ENCODE data around the gene TCEAL8. TPM values are rescaled to one million over a fixed set of nuclear protein-coding genes. Genes with fewer than 3 reads are reported as not detected.
"Not testable (repeated sequence)": the region's sequence is repeated elsewhere in the genome, so short reads cannot be mapped to it uniquely, and the experiment has no call there.

Gene TCEAL8
- total RNA-seq, 1 donor from 2014 or later, result 48.6 TPM

DNA sequence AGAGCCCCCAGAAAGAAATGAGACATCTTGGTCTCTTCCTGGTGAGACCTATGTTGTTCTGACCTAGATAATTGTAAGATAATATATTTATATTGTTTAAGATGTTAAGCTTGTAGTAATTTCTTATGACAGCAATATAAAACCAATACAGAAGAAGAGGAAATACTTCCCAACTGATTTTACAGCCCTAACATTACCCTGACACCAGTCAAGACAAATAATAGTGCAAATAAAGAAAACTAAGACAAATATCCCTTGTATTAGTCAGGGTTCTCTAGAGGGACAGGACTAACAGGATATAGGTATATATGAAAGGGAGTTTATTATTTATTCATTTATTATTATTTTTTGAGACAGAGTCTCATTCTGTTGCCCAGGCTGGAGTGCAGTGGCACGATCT lies 18.7 kb downstream of the TCEAL8 start:
- H3K27ac Mint-ChIP-seq (ENCODE audit: unreplicated experiment), result no peak overlapping the region
- no peak overlapping the region for H3K4me3 Mint-ChIP-seq (ENCODE audit: unreplicated experiment)
- H3K9me3 Mint-ChIP-seq (ENCODE audit: unreplicated experiment), result no peaks in the 10 kb centered on the region
- TF ChIP-seq, protein P1, sequence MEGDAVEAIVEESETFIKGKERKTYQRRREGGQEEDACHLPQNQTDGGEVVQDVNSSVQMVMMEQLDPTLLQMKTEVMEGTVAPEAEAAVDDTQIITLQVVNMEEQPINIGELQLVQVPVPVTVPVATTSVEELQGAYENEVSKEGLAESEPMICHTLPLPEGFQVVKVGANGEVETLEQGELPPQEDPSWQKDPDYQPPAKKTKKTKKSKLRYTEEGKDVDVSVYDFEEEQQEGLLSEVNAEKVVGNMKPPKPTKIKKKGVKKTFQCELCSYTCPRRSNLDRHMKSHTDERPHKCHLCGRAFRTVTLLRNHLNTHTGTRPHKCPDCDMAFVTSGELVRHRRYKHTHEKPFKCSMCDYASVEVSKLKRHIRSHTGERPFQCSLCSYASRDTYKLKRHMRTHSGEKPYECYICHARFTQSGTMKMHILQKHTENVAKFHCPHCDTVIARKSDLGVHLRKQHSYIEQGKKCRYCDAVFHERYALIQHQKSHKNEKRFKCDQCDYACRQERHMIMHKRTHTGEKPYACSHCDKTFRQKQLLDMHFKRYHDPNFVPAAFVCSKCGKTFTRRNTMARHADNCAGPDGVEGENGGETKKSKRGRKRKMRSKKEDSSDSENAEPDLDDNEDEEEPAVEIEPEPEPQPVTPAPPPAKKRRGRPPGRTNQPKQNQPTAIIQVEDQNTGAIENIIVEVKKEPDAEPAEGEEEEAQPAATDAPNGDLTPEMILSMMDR (IDR thresholded peaks at IDR 0.05; ENCODE audit: partially characterized antibody, unreplicated experiment), result no peak
- no peaks in the 10 kb centered on the region for H3K27me3 Mint-ChIP-seq (ENCODE audit: unreplicated experiment)
- no peaks in the 10 kb centered on the region for H3K36me3 Mint-ChIP-seq (ENCODE audit: unreplicated experiment)
- DNase-seq, result no peak
- no peaks in the 10 kb centered on the region for H3K4me1 Mint-ChIP-seq (ENCODE audit: low read depth, unreplicated experiment)

DNA sequence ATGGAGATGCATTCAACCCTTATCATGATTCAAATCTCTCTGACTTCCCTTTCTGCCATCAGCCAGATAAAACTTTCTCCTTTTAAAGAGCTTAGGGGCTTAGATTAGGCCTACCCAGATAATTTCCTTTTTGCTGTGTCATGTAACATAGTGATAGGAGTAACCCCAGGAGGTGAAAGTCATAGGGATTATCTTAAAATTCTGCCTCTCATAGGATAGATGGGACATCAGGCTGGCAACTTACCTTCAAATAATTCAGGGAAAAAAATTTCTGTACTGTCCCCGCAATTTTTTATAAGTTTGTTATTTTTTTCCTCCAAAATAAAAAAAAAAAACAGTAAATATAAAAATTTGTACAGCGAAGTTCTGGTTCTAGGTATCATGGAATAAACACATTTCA lies 19.3 kb downstream of the TCEAL8 start:
- not testable (repeated sequence) for H3K27me3 Mint-ChIP-seq (ENCODE audit: unreplicated experiment); DNase-seq; H3K27ac Mint-ChIP-seq (ENCODE audit: unreplicated experiment); H3K4me3 Mint-ChIP-seq (ENCODE audit: unreplicated experiment); H3K4me1 Mint-ChIP-seq (ENCODE audit: low read depth, unreplicated experiment); H3K9me3 Mint-ChIP-seq (ENCODE audit: unreplicated experiment); H3K36me3 Mint-ChIP-seq (ENCODE audit: unreplicated experiment)

DNA sequence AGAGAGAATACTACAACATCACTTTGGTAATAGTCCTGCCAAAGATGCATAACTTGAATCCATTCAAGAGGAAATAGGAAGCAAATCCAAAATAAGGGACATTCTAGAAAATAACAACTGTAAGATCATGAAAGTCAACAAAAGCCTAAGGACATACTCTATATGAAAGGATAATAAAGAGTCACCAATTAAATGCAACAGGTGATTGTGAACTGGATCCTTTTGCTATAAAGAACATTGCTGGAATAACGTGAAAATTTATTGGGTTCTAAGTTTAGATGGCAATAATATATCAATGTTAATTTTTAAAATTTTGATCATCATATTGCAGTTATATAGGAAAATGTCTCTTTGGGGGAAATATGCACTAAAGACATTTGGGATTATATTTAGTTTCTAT lies 20.1 kb downstream of the TCEAL8 start:
- Mint-ChIP-seq H3K4me3 (ENCODE audit: unreplicated experiment) (no peak overlapping the region), H3K27me3 (ENCODE audit: unreplicated experiment) (no peaks in the 10 kb centered on the region), H3K4me1 (ENCODE audit: low read depth, unreplicated experiment) (no peaks in the 10 kb centered on the region), H3K36me3 (ENCODE audit: unreplicated experiment) (no peaks in the 10 kb centered on the region), H3K27ac (ENCODE audit: unreplicated experiment) (no peak overlapping the region), H3K9me3 (ENCODE audit: unreplicated experiment) (no peaks in the 10 kb centered on the region)
- no peak for DNase-seq
- TF ChIP-seq, protein P1 (IDR thresholded peaks at IDR 0.05; ENCODE audit: partially characterized antibody, unreplicated experiment), result no peak

DNA sequence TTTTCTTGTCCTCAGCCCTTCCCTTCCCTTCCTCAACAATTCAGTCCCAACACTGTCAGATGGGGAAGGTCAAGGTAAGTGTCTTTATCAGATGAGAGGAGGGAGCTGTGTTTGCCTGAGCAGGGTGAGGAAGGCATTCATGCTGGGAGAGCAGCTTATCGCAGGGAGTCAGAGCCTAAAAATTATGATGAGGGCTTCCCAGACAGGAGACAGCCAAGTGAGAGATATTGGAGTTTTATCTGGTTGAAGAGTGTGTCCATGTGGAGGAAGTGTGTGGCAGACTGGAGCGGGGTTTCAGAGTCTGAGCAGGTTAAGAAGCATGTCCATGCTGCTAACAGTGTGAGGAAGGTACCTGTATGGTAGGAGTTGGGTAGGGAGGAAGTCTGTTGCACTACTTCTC lies 21.7 kb downstream of the TCEAL8 start:
- TF ChIP-seq, protein P1 (IDR thresholded peaks at IDR 0.05; ENCODE audit: partially characterized antibody, unreplicated experiment), result no peak
- Mint-ChIP-seq H3K36me3 (ENCODE audit: unreplicated experiment) (no peaks in the 10 kb centered on the region), H3K4me1 (ENCODE audit: low read depth, unreplicated experiment) (no peaks in the 10 kb centered on the region), H3K9me3 (ENCODE audit: unreplicated experiment) (no peaks in the 10 kb centered on the region), H3K4me3 (ENCODE audit: unreplicated experiment) (peak overlapping the region; percentile 9), H3K27me3 (ENCODE audit: unreplicated experiment) (no peaks in the 10 kb centered on the region), H3K27ac (ENCODE audit: unreplicated experiment) (no peak overlapping the region)
- no peak for DNase-seq

GRCh38 chrX:103225918-103226317 lies 29.0 kb downstream of the TCEAL8 start:
- DNase-seq; H3K36me3 Mint-ChIP-seq (ENCODE audit: unreplicated experiment); H3K4me3 Mint-ChIP-seq (ENCODE audit: unreplicated experiment); H3K27me3 Mint-ChIP-seq (ENCODE audit: unreplicated experiment); H3K27ac Mint-ChIP-seq (ENCODE audit: unreplicated experiment); H3K9me3 Mint-ChIP-seq (ENCODE audit: unreplicated experiment); H3K4me1 Mint-ChIP-seq (ENCODE audit: low read depth, unreplicated experiment): not testable (repeated sequence)

- peaks cover 3% of the 10 kb centered on the region for H3K9me3 Mint-ChIP-seq (ENCODE audit: unreplicated experiment)
- peak; percentile 62 for DNase-seq
- H3K27me3 Mint-ChIP-seq (ENCODE audit: unreplicated experiment), result no peaks in the 10 kb centered on the region
- H3K36me3 Mint-ChIP-seq (ENCODE audit: unreplicated experiment), result no peaks in the 10 kb centered on the region
- TF ChIP-seq, protein P1 (IDR thresholded peaks at IDR 0.05; ENCODE audit: partially characterized antibody, unreplicated experiment), result no peak
- H3K4me3 Mint-ChIP-seq (ENCODE audit: unreplicated experiment), result peak overlapping the region; percentile 70
- no peak overlapping the region for H3K27ac Mint-ChIP-seq (ENCODE audit: unreplicated experiment)
- H3K4me1 Mint-ChIP-seq (ENCODE audit: low read depth, unreplicated experiment), result peaks cover 3% of the 10 kb centered on the region
Measured at GRCh38 chrX:103220511-103221323, 34.2 kb downstream of the TCEAL8 start.

Data from glutamatergic neuron (in vitro differentiated cells).